HepG2 (cell line): ENCODE measurements around the gene POU6F2. TPM values are rescaled to one million over a fixed set of nuclear protein-coding genes. Genes with fewer than 3 reads are reported as not detected.

Experiments used
- AHDC1 ChIP-seq: sonication (generic); formaldehyde crosslinking; IDR thresholded peaks from 2 replicates; pipeline ENCODE4 v1.5.1; 2020; ENCODE audit warnings: mild to moderate bottlenecking, missing genetic modification reagents, borderline replicate concordance
- EP300 ChIP-seq, 3 experiments: sonication (generic) in 1 of 3; formaldehyde crosslinking in 1 of 3; IDR thresholded peaks; 2 replicates each; pipeline versions ENCODE4 v1.5.1 to v1.6.1; 2011 to 2020; ENCODE audit warnings: low read depth in 2 of 3, low read length in 2 of 3, borderline replicate concordance in 1 of 3, improper control_type of control experiment in 1 of 3, mild to moderate bottlenecking in 1 of 3, missing genetic modification reagents in 1 of 3, moderate library complexity in 1 of 3
- HIC2 ChIP-seq: sonication (generic); formaldehyde crosslinking; IDR thresholded peaks from 2 replicates; pipeline ENCODE4 v1.9.0; 2022; ENCODE audit warnings: low read depth, missing genetic modification reagents
- SMYD3 ChIP-seq: sonication (generic); formaldehyde crosslinking; IDR thresholded peaks from 2 replicates; pipeline ENCODE4 v1.8.1; 2023; ENCODE audit warnings: mild to moderate bottlenecking, missing genetic modification reagents
- ZNF549 ChIP-seq: sonication (generic); formaldehyde crosslinking; IDR thresholded peaks from 2 replicates; pipeline ENCODE4 v1.5.0; 2020; ENCODE audit warnings: missing genetic modification reagents
- polyA plus RNA-seq, 8 experiments: library from polyadenylated mRNA; depleted of rRNA in 3 of 8; stranded (reverse) in 7 of 8; unstranded in 1 of 8; fragments of >200 nt; fragmentation: Illumina TruSeq in 4 of 8; extraction: Trizol in 4 of 8; gene quantifications; 2 replicates each; pipeline versions ENCODE4 v1.2.1 to v1.2.3, GENCODE V29; 2011 to 2016; ENCODE audit warnings: low read depth in 4 of 8, missing spikeins in 1 of 8, mixed read lengths in 1 of 8; ENCODE audit not compliant: insufficient read depth in 1 of 8
- total RNA-seq, 5 experiments: library from RNA; depleted of rRNA; stranded (reverse); fragments of >200 nt; fragmentation: Illumina TruSeq; extraction: Trizol; gene quantifications; 2 replicates each; pipeline ENCODE4 v1.2.3, GENCODE V29; 2016; ENCODE audit warnings: low read depth in 1 of 5

The POU6F2 gene
- total and polyA plus RNA-seq, 2 of the 13 experiments (the other 11 are each of a cell fraction or from before 2014, with no cell fraction given) = not detected

- TF ChIP-seq AHDC1 (CRISPR knock-in tag) (no peak), SMYD3 (CRISPR knock-in tag) (no peak), ZNF549 (no peak), HIC2 (CRISPR knock-in tag) (no peak), EP300 (IDR thresholded peaks at IDR 0.05; ENCODE audit: low read depth in 2 of 2, low read length in 2 of 2) (no peak), EP300 (CRISPR knock-in tag; IDR thresholded peaks at IDR 0.05; ENCODE audit: borderline replicate concordance) (no peak)
Observed at GRCh38 chr7:39365751-39366295, 388.1 kb downstream of the POU6F2 start (continued).
